Kidney epithelial cell (primary cell): Measurements from ENCODE around the gene HES5. TPM values are rescaled to one million over a fixed set of nuclear protein-coding genes. Genes with fewer than 3 reads are reported as not detected.
A peak's percentile ranks its signal among the peaks of the same experiment; 100 is the strongest.

Source experiments
- DNase-seq: peaks from one replicate; pipeline ENCODE4 v3.0.0-alpha.2; 2010; ENCODE audit warnings: low read depth
- H3K27me3 ChIP-seq: 2 replicates; pipeline ENCODE4 v1.6.0; 2011; ENCODE audit warnings: low read length; ENCODE audit not compliant: control insufficient read depth, insufficient read depth
- H3K36me3 ChIP-seq: 2 replicates; pipeline ENCODE4 v1.5.1; 2011; ENCODE audit warnings: low read length; ENCODE audit not compliant: control insufficient read depth, insufficient read depth
- H3K4me3 ChIP-seq: 2 replicates; pipeline ENCODE4 v1.5.1; 2011; ENCODE audit warnings: low read depth, mild to moderate bottlenecking, control low read depth, low read length
- CTCF ChIP-seq: IDR thresholded peaks from 2 replicates; pipeline ENCODE4 v1.5.1; 2011; ENCODE audit warnings: mild to moderate bottlenecking, moderate library complexity, low read length, control low read depth, inconsistent platforms; ENCODE audit not compliant: insufficient read depth, poor library complexity, severe bottlenecking
- total RNA-seq: library from RNA; depleted of rRNA; stranded (reverse); fragments of >200 nt; gene quantifications from 2 replicates; pipeline ENCODE4 v1.2.3, GENCODE V29; 2015

Gene HES5
- total RNA-seq, 1 donor from 2014 or later = 0.71 TPM

DNA sequence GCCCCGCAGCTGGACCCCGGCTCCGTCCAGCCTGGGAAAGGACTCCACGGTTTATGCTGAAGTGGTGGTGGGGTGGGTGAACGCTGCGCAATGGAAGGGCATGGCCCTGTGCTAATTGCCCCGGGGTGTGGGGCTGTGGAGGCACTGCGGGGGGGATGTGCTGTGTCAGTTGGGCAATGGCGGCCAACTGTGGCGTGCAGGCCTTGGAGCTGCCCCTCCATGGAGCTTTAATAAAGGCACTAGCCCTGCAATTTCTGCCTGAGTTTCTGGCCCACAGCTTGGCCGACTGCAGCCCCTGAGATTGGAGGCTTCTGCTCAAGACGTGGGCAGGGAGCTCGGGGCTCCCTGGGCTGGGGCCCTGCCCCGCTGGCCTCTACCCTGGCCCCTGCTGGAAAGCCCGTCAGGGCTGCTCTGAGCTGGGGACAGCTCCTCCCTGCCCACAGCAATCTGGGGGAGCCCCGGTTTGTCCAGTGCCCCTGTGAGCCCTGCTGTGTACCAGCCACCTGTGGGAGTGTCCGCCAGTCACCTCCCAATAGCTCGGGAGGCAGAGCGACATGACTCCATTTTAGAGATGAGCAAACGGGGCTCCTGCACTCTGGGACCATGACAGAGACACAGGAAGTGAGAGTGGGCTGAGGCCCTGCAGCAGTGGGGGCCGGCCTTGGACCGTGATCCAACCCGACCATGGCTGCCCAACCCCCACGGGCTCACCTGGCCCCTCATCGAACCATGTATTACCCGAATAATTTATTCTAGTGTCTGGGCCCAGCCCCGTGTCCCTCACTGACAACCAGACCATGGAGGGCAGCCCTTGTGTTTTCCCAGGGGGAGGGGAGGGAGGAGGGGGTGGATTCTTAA is 17.4 kb upstream of the HES5 start:
- TF ChIP-seq CTCF = no peak
- DNase-seq = no peak
- Histone ChIP-seq H3K4me3 (peak overlapping the region; percentile 53), H3K27me3 (peaks cover 4% of the 10 kb centered on the region), H3K36me3 (no peaks in the 10 kb centered on the region)

DNA sequence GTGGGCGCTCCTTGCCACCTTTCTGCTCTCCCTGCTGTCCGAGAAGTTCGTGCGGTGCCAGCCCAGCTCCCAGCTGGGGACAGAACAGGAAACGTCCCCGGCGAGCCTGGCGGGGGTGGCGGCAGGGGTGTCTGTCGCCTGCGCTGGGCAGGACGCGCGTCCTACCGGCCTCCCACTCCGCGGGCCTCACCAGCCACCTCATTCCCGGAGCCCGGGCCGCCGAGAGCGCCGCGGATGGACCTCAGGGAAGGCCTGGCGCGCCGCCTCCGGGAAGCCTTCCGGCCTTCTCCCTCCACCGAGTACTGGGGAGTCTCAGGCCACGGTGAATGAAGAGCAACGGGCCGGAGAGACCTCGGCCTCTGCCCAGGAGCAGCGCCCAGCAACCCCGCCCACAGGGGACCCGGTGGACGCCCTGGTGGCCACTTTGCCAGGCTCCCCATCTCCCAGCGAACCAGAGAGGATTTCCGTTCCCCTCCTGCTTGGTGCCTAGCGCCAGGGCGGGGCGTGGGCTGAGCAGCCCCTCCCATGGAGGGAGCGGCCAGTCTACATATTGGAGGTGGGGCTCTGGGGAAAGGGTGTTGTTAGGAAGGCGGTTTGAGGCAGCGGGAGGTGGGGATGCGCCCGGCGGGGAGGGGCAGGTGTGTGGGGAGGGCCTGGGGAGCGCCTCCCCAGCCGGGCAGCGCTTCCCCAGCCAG is 16.6 kb upstream of the HES5 start:
- H3K36me3 ChIP-seq = no peaks in the 10 kb centered on the region
- DNase-seq = peak; percentile 41
- peak overlapping the region; percentile 53 for H3K4me3 ChIP-seq
- TF ChIP-seq CTCF = no peak
- H3K27me3 ChIP-seq = no peaks in the 10 kb centered on the region

DNA sequence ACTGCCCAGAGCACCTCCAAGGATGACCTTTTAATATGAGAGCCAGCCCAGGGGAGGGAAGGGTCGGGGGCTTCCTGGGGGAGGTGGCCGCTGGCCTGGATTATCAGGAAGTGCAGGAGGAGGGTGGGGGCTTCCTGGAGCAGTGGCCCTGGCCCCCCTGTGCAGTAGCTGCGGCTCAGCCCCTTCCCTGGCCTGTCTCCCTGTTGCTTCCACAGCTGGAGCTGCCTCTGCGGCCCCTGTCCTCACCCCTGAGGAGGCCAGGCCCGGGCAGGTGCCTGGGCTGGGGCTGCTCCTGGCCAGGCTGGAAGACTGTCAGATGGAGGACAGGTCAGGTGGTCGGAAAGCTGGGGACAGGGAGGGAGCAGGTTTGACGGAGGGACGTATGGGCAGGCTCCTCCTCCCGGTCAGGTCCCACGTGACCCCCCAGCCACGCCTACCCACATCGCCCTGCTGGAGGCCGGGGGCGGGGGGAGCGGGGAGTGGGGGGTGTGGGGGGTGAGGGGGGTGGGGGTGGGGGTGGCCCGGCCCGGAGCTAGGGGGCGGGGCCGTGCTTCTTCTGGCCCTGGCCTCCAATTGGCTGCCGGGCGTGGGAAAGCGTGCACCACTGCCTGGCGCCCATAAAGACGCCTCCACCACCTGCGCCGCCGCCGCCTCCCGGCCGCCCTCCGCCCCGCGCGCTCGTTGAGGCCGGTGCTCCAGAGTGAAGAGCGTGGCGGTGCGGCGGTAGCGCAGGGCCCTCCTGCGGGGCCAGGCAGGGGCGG is 15.9 kb upstream of the HES5 start:
- peak; percentile 37 for DNase-seq
- H3K27me3 ChIP-seq = peaks cover 3% of the 10 kb centered on the region

GRCh38 chr1:2544875-2545640 is 15.0 kb upstream of the HES5 start:
- Histone ChIP-seq H3K4me3 (no peak overlapping the region), H3K36me3 (no peaks in the 10 kb centered on the region), H3K27me3 (peaks cover 9% of the 10 kb centered on the region)
- TF ChIP-seq CTCF = no peak
- DNase-seq = no peak

More for the DNA sequence above, 15.9 kb upstream of the HES5 start:
- Histone ChIP-seq H3K36me3 (no peaks in the 10 kb centered on the region), H3K4me3 (peak overlapping the region; percentile 53)
- TF ChIP-seq CTCF = no peak

GRCh38 chr1:2544093-2544874 is 14.2 kb upstream of the HES5 start:
- DNase-seq = no peak
- Histone ChIP-seq H3K27me3 (peaks cover 10% of the 10 kb centered on the region), H3K36me3 (no peaks in the 10 kb centered on the region), H3K4me3 (no peak overlapping the region)
- TF ChIP-seq CTCF = no peak
